Thyroid gland (tissue), 4 donors: ENCODE results near the gene LGALS7B.

Source experiments
- POLR2A ChIP-seq, 2 donors: fragments of 450-650 bp; IDR thresholded peaks; one replicate each; pipeline ENCODE4 v1.6.1; 2017; ENCODE audit warnings: antibody characterized with exemption in 2 of 2, mild to moderate bottlenecking in 2 of 2, moderate library complexity in 1 of 2
- TF ChIP-seq, protein P1 (sequence below), 6 experiments: fragments of 200-600 bp in 3 of 6; fragments of 450-650 bp in 3 of 6; sonication (generic) in 3 of 6; IDR thresholded peaks; one replicate each; pipeline ENCODE4 v1.5.1; 2016 to 2019; ENCODE audit warnings: antibody characterized with exemption in 6 of 6, mild to moderate bottlenecking in 2 of 6, inconsistent platforms in 1 of 6, moderate library complexity in 1 of 6

- TF ChIP-seq, protein P1, sequence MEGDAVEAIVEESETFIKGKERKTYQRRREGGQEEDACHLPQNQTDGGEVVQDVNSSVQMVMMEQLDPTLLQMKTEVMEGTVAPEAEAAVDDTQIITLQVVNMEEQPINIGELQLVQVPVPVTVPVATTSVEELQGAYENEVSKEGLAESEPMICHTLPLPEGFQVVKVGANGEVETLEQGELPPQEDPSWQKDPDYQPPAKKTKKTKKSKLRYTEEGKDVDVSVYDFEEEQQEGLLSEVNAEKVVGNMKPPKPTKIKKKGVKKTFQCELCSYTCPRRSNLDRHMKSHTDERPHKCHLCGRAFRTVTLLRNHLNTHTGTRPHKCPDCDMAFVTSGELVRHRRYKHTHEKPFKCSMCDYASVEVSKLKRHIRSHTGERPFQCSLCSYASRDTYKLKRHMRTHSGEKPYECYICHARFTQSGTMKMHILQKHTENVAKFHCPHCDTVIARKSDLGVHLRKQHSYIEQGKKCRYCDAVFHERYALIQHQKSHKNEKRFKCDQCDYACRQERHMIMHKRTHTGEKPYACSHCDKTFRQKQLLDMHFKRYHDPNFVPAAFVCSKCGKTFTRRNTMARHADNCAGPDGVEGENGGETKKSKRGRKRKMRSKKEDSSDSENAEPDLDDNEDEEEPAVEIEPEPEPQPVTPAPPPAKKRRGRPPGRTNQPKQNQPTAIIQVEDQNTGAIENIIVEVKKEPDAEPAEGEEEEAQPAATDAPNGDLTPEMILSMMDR (IDR thresholded peaks at IDR 0.05), result no peak
- TF ChIP-seq POLR2A (IDR thresholded peaks at IDR 0.05), result no peak
These were observed 48.1 kb upstream of the LGALS7B start for GRCh38 chr19:38740932-38741331.
